ENCODE data around the gene CTU2.

- TF ChIP-seq CTCF (conservative IDR thresholded peaks at IDR 0.05; ENCODE audit: low read depth, low read length) (peak; percentile 69), EZH2 (IDR thresholded peaks at IDR 0.05; ENCODE audit: low read length, unreplicated experiment) (no peak), EZH2phosphoT487 (IDR thresholded peaks at IDR 0.05; ENCODE audit: borderline replicate concordance, low read length) (no peak)
Measured at GRCh38 chr16:88681084-88681680, 25.1 kb upstream of the CTU2 start.
